H9 (cell line): ENCODE results near the gene EIF2S3. TPM values are rescaled to one million over a fixed set of nuclear protein-coding genes. Genes with fewer than 3 reads are reported as not detected.

Source experiments
- DNase-seq: peaks from one replicate; pipeline ENCODE4 v3.0.0-alpha.2; 2017
- H2AFZ ChIP-seq: one replicate; pipeline ENCODE4 v1.6.1; 2013; ENCODE audit warnings: mild to moderate bottlenecking, low read length, control low read depth, moderate library complexity
- H2AK5ac ChIP-seq: 2 replicates; pipeline ENCODE4 v1.6.1; 2013; ENCODE audit warnings: low read length, control low read depth, mixed read lengths; ENCODE audit not compliant: insufficient read length
- H2BK120ac ChIP-seq: one replicate; pipeline ENCODE4 v1.6.1; 2013; ENCODE audit warnings: low read depth, mild to moderate bottlenecking, low read length, control low read depth, inconsistent platforms; ENCODE audit not compliant: poor library complexity, severe bottlenecking
- H2BK12ac ChIP-seq: 2 replicates; pipeline ENCODE4 v1.6.1; 2013; ENCODE audit warnings: low read length, control low read depth, mixed read lengths, low read depth; ENCODE audit not compliant: insufficient read length
- H2BK15ac ChIP-seq: 2 replicates; pipeline ENCODE4 v1.6.1; 2013; ENCODE audit warnings: low read depth, low read length, control low read depth
- H2BK20ac ChIP-seq: one replicate; pipeline ENCODE4 v1.6.1; 2013; ENCODE audit warnings: low read depth, mild to moderate bottlenecking, low read length, control low read depth, inconsistent platforms; ENCODE audit not compliant: poor library complexity, severe bottlenecking
- H2BK5ac ChIP-seq: 2 replicates; pipeline ENCODE4 v1.6.1; 2013; ENCODE audit warnings: low read length, control low read depth, mixed read lengths; ENCODE audit not compliant: insufficient read length
- H3K14ac ChIP-seq: 2 replicates; pipeline ENCODE4 v1.6.1; 2013; ENCODE audit warnings: low read length, control low read depth; ENCODE audit not compliant: insufficient read depth
- H3K18ac ChIP-seq: 2 replicates; pipeline ENCODE4 v1.6.1; 2013; ENCODE audit warnings: low read depth, mild to moderate bottlenecking, mixed read lengths, low read length, control low read depth; ENCODE audit not compliant: insufficient read length
- H3K23ac ChIP-seq: 2 replicates; pipeline ENCODE4 v1.6.1; 2013; ENCODE audit warnings: low read length, control low read depth, mixed read lengths, low read depth; ENCODE audit not compliant: insufficient read length
- H3K23me2 ChIP-seq: 2 replicates; pipeline ENCODE4 v1.6.1; 2013; ENCODE audit warnings: low read depth, mild to moderate bottlenecking, mixed read lengths, low read length, control low read depth; ENCODE audit not compliant: insufficient read length, poor library complexity, severe bottlenecking
- H3K27ac ChIP-seq: 2 replicates; pipeline ENCODE4 v1.5.1; 2013; ENCODE audit warnings: low read length, control low read depth, mixed read lengths, low read depth; ENCODE audit not compliant: insufficient read length
- H3K27me3 ChIP-seq: 2 replicates; pipeline ENCODE4 v1.6.1; 2013; ENCODE audit warnings: low read length, control low read depth, inconsistent platforms; ENCODE audit not compliant: insufficient read depth
- H3K4ac ChIP-seq: 2 replicates; pipeline ENCODE4 v1.6.1; 2013; ENCODE audit warnings: low read depth, mild to moderate bottlenecking, control low read depth, inconsistent platforms, low read length, moderate library complexity
- H3K4me1 ChIP-seq: 2 replicates; pipeline ENCODE4 v1.6.1; 2013; ENCODE audit warnings: low read length, control low read depth, inconsistent platforms; ENCODE audit not compliant: insufficient read depth
- H3K4me2 ChIP-seq: 2 replicates; pipeline ENCODE4 v1.6.1; 2013; ENCODE audit warnings: low read length, control low read depth, mixed read lengths; ENCODE audit not compliant: insufficient read length, insufficient read depth
- H3K56ac ChIP-seq: 2 replicates; pipeline ENCODE4 v1.6.1; 2013; ENCODE audit warnings: low read depth, mild to moderate bottlenecking, mixed read lengths, low read length, control low read depth; ENCODE audit not compliant: insufficient read length
- H3K79me1 ChIP-seq: 2 replicates; pipeline ENCODE4 v1.6.1; 2013; ENCODE audit warnings: low read depth, mild to moderate bottlenecking, moderate library complexity, low read length, control low read depth, inconsistent platforms; ENCODE audit not compliant: insufficient read depth, poor library complexity, severe bottlenecking
- H3K79me2 ChIP-seq: 2 replicates; pipeline ENCODE4 v1.6.1; 2013; ENCODE audit warnings: low read length, control low read depth, inconsistent platforms; ENCODE audit not compliant: insufficient read depth
- H3K9ac ChIP-seq: 2 replicates; pipeline ENCODE4 v1.6.1; 2013; ENCODE audit warnings: low read length, control low read depth, mixed read lengths; ENCODE audit not compliant: insufficient read length; ENCODE audit errors: extremely low read depth
- H3K9me3 ChIP-seq: one replicate; pipeline ENCODE4 v1.6.1; 2013; ENCODE audit warnings: low read depth, low read length, inconsistent platforms; ENCODE audit not compliant: control insufficient read depth
- H3T11ph ChIP-seq: one replicate; pipeline ENCODE4 v1.6.1; 2013; ENCODE audit warnings: mild to moderate bottlenecking, low read length, control low read depth, inconsistent platforms
- H4K20me1 ChIP-seq: one replicate; pipeline ENCODE4 v1.6.1; 2013; ENCODE audit not compliant: control insufficient read depth, insufficient read length, insufficient read depth
- H4K5ac ChIP-seq: 2 replicates; pipeline ENCODE4 v1.6.1; 2013; ENCODE audit warnings: low read depth, mild to moderate bottlenecking, mixed read lengths, low read length, control low read depth; ENCODE audit not compliant: insufficient read length
- H4K8ac ChIP-seq: replicated peaks from 2 replicates; pipeline ENCODE4 v1.6.1; 2013; ENCODE audit warnings: low read length, control low read depth, mixed read lengths, low read depth; ENCODE audit not compliant: insufficient read length
- H4K91ac ChIP-seq: 2 replicates; pipeline ENCODE4 v1.6.1; 2013; ENCODE audit warnings: low read depth, mild to moderate bottlenecking, moderate library complexity, mixed read lengths, low read length, control low read depth; ENCODE audit not compliant: insufficient read length
- H3K27ac Mint-ChIP-seq, 3 experiments: 2 replicates in 2 of 3; 3 replicates in 1 of 3; pipeline ENCODE4 v1.8.0; 2020 to 2021; ENCODE audit warnings: mixed read lengths in 3 of 3, mild to moderate bottlenecking in 1 of 3, moderate library complexity in 1 of 3
- H3K27me3 Mint-ChIP-seq: 2 replicates; pipeline ENCODE4 v1.8.0; 2021; ENCODE audit warnings: low read depth, mild to moderate bottlenecking, moderate library complexity, mixed read lengths
- H3K36me3 Mint-ChIP-seq, 3 experiments: 2 replicates in 2 of 3; 3 replicates in 1 of 3; pipeline ENCODE4 v1.8.0; 2020 to 2021; ENCODE audit warnings: low read depth in 3 of 3, mixed read lengths in 3 of 3; ENCODE audit not compliant: insufficient read depth in 1 of 3
- H3K4me1 Mint-ChIP-seq, 2 experiments: 2 replicates each; pipeline ENCODE4 v1.8.0; 2020; ENCODE audit warnings: mixed read lengths in 2 of 2
- H3K4me3 Mint-ChIP-seq, 2 experiments: 2 replicates in 1 of 2; 3 replicates in 1 of 2; pipeline ENCODE4 v1.8.0; 2020 to 2021; ENCODE audit warnings: mild to moderate bottlenecking in 2 of 2, mixed read lengths in 2 of 2, moderate library complexity in 1 of 2
- H3K9me3 Mint-ChIP-seq, 2 experiments: 2 replicates in 1 of 2; 3 replicates in 1 of 2; pipeline ENCODE4 v1.8.0; 2020; ENCODE audit warnings: mild to moderate bottlenecking in 2 of 2, mixed read lengths in 2 of 2, moderate library complexity in 1 of 2
- CTCF ChIP-seq: fragments of 200-600 bp; sonication (generic); conservative IDR thresholded peaks from 3 replicates; pipeline ENCODE4 v1.8.0; 2021; ENCODE audit warnings: antibody characterized with exemption, mild to moderate bottlenecking
- WGBS: extraction: QIAGEN DNeasy Blood & Tissue Kit; methylation state at CpG from one replicate; pipeline ENCODE4 v1.1.7; 2013; ENCODE audit warnings: missing lambda C conversion rate, low lambda C conversion rate, mixed read lengths; ENCODE audit not compliant: insufficient read length; ENCODE audit errors: extremely low coverage; 5-methylcytosine and 5-hydroxymethylcytosine counted together
- total RNA-seq: library from RNA; stranded (reverse); gene quantifications from 2 replicates; pipeline ENCODE4 v1.2.1, GENCODE V29; 2021

The EIF2S3 gene
- total RNA-seq, 1 experiment from 2014 or later: 598 TPM

DNA sequence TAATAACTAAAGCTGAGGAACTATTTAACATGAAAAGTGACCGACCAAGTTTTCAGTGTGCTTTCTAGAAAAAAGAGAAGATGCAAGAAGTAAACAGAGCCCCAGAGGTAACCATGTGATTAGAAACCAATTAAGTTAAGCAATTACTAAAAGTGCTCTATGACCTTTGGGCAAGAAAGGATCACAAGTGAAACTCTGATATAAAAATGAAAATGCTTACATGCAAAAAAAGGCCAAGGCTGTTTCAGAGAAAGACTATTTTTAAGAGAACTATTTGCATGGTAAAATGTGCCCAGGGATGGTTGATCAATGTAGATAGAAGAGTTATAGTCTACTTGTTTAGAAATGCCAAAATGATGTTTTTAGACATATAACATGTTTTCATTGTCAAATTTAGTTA, 49.7 kb upstream of the EIF2S3 start:
- H3K9me3 ChIP-seq: no peaks in the 10 kb centered on the region
- no peak overlapping the region for H3K56ac ChIP-seq
- peak overlapping the region in 1 of 3 experiments; percentile 8; a peak in 1 of 7 replicates for H3K27ac Mint-ChIP-seq
- no peak overlapping the region for H3K9ac ChIP-seq
- H4K5ac ChIP-seq: no peak overlapping the region
- no peak overlapping the region for H2BK5ac ChIP-seq
- TF ChIP-seq CTCF: no peak
- no peak for DNase-seq
- H3K23ac ChIP-seq: no peak overlapping the region
- no peak overlapping the region for H3K4me3 Mint-ChIP-seq
- H3K18ac ChIP-seq: no peak overlapping the region
- H3K79me2 ChIP-seq: no peaks in the 10 kb centered on the region; the same call in 1 of the 2 replicates
- H3K27me3 Mint-ChIP-seq: no peaks in the 10 kb centered on the region
- H2AFZ ChIP-seq: no peak overlapping the region
- no peaks in the 10 kb centered on the region for H3K23me2 ChIP-seq
- H3K9me3 Mint-ChIP-seq: no peaks in the 10 kb centered on the region
- H3K4ac ChIP-seq: no peak overlapping the region
- H2BK20ac ChIP-seq: no peak overlapping the region
- H3K4me2 ChIP-seq: no peak overlapping the region
- no peaks in the 10 kb centered on the region; the same call in 1 of the 2 replicates for H3K4me1 ChIP-seq
- H3K79me1 ChIP-seq: peaks cover 5% of the 10 kb centered on the region
- no peak overlapping the region for H4K8ac ChIP-seq
- H4K91ac ChIP-seq: no peak overlapping the region
- no peak overlapping the region for H3K27ac ChIP-seq
- no peak overlapping the region for H2BK120ac ChIP-seq
- H2BK12ac ChIP-seq: no peak overlapping the region
- H3K14ac ChIP-seq: no peak overlapping the region
- no CpG with 5 or more reads among the region's 1 CpG for WGBS
- no peaks in the 10 kb centered on the region for H3K27me3 ChIP-seq
- no peak overlapping the region for H2BK15ac ChIP-seq
- H2AK5ac ChIP-seq: no peak overlapping the region
- no peak overlapping the region for H3T11ph ChIP-seq
- no peaks in the 10 kb centered on the region for H4K20me1 ChIP-seq
- H3K4me1 Mint-ChIP-seq: no peaks in the 10 kb centered on the region
- peaks cover 28 to 46% (median 42%) of the 10 kb centered on the region in 3 experiments; a peak in 6 of 7 replicates for H3K36me3 Mint-ChIP-seq
